H1 (cell line): Measurements from ENCODE around the gene SYT17. TPM values are rescaled to one million over a fixed set of nuclear protein-coding genes. Genes with fewer than 3 reads are reported as not detected.

Experiments used
- CHD2 ChIP-seq: IDR thresholded peaks from 2 replicates; pipeline ENCODE4 v1.6.1; 2012; ENCODE audit warnings: low read length, improper control_type of control experiment
- E2F6 ChIP-seq: IDR thresholded peaks from 2 replicates; pipeline ENCODE4 v1.6.1; 2012; ENCODE audit warnings: inconsistent platforms
- HDAC6 ChIP-seq: IDR thresholded peaks from one replicate; pipeline ENCODE4 v1.7.1; 2012; ENCODE audit warnings: low read depth, mild to moderate bottlenecking, inconsistent platforms, low read length, moderate library complexity
- NRF1 ChIP-seq: IDR thresholded peaks from 2 replicates; pipeline ENCODE4 v1.6.1; 2011; ENCODE audit warnings: mild to moderate bottlenecking, low read depth, low read length, improper control_type of control experiment
- PHF8 ChIP-seq: fragments of 200-600 bp; sonication (generic); conservative IDR thresholded peaks from 2 replicates; pipeline ENCODE4 v1.7.1; 2012; ENCODE audit warnings: low read depth, mild to moderate bottlenecking, inconsistent platforms, low read length, moderate library complexity
- SAP30 ChIP-seq: fragments of 300-600 bp; sonication (generic); IDR thresholded peaks from 2 replicates; pipeline ENCODE4 v1.7.1; 2012; ENCODE audit warnings: low read length, moderate library complexity, mild to moderate bottlenecking, inconsistent platforms; ENCODE audit not compliant: insufficient read depth, insufficient replicate concordance
- ZNF274 ChIP-seq: IDR thresholded peaks from 2 replicates; pipeline ENCODE4 v1.7.0; 2012; ENCODE audit warnings: low read length, borderline replicate concordance; ENCODE audit errors: extremely low read depth
- polyA plus RNA-seq, 7 experiments: library from polyadenylated mRNA; depleted of rRNA in 3 of 7; stranded (reverse) in 5 of 7; unstranded in 2 of 7; fragments of >200 nt in 5 of 7; fragments of 200-250 nt in 2 of 7; gene quantifications; 1 replicate in 5 of 7; 2 replicates in 1 of 7; 4 replicates in 1 of 7; pipeline versions ENCODE4 v1.2.1 to v1.2.3, GENCODE V29; 2011 to 2013; ENCODE audit warnings: missing spikeins in 2 of 7, mixed read lengths in 2 of 7
- total RNA-seq: library from RNA; stranded (reverse); fragmentation: NEBNext Ultra II Directional; extraction: Animal tissue kit (Norgen Biotek cat#: 25700); gene quantifications from 2 replicates; pipeline ENCODE4 v1.2.1, GENCODE V29; 2021

SYT17 gene
- total and polyA plus RNA-seq, 2 of the 8 experiments (the other 6 are each of a cell fraction or from before 2014, with no cell fraction given): 5.8 to 18.1 TPM

- TF ChIP-seq HDAC6 (no peak), NRF1 (no peak), E2F6 (no peak), ZNF274 (no peak), PHF8 (no peak), SAP30 (no peak), CHD2 (no peak)
Measured at GRCh38 chr16:19274165-19274797, 106.2 kb downstream of the SYT17 start (continued).
